K562 (cell line): ENCODE results near the gene CD1D. TPM values are rescaled to one million over a fixed set of nuclear protein-coding genes. Genes with fewer than 3 reads are reported as not detected.

ENCODE experiments used
- ATAC-seq: fragments of 200-7000 bp; cut with Tn5 transposase; 3 replicates; pipeline ENCODE4 v1.9.1; 2020; ENCODE audit warnings: moderate library complexity
- BruUV-seq: library from RNA; stranded (reverse); fragments of 400-500 nt; replicated peaks from 2 replicates; lab custom pipeline; 2021; lab: Mats Ljungman, UMichigan
- CTCF ChIA-PET: fragments of 300-600 bp; formaldehyde crosslinking; extraction: SDS; loops from one replicate; lab custom pipeline; 2021; ENCODE audit warnings: low intra/inter-chr PET ratio; lab: Yijun Ruan, JAX
- POLR2A ChIA-PET: fragments of 300-600, 350-650 bp; sonication (Branson Sonifier 250); formaldehyde crosslinking; extraction: SDS; loops from one replicate; lab custom pipeline; 2021; ENCODE audit warnings: antibody characterized with exemption, inconsistent platforms; lab: Yijun Ruan, JAX
- DNase-seq, 4 experiments: peaks; one replicate each; pipeline versions ENCODE4 v3.0.0 to v3.0.0-alpha.2; 2011 to 2018; ENCODE audit warnings: low spot score in 3 of 4, mixed read lengths in 3 of 4; ENCODE audit errors: extremely low read depth in 1 of 4
- FAIRE-seq: peaks from 2 replicates; lab custom pipeline; 2011; peaks lifted over from hg19 to GRCh38; lab: Jason Lieb, UNC
- H2AFZ ChIP-seq: 2 replicates; pipeline ENCODE4 v1.6.0; 2011; ENCODE audit warnings: low read depth, low read length, control low read depth, inconsistent platforms
- H3K27ac ChIP-seq: fragments of 200-600 bp; 3 replicates; pipeline ENCODE4 v1.8.0; 2011; ENCODE audit warnings: low read depth, mild to moderate bottlenecking, control low read depth, inconsistent platforms, low read length, moderate library complexity, mixed read lengths; ENCODE audit errors: extremely low read depth
- H3K27me3 ChIP-seq, 2 experiments: fragments of 300-600 bp in 1 of 2; 2 replicates in 1 of 2; 3 replicates in 1 of 2; pipeline versions ENCODE4 v1.6.0 to v1.8.0; 2011; ENCODE audit warnings: inconsistent platforms in 2 of 2, low read length in 2 of 2, mild to moderate bottlenecking in 1 of 2, mixed read lengths in 1 of 2, moderate library complexity in 1 of 2; ENCODE audit not compliant: control insufficient read depth in 2 of 2, insufficient read depth in 2 of 2
- H3K36me3 ChIP-seq: fragments of 300-600 bp; 3 replicates; pipeline ENCODE4 v1.8.0; 2011; ENCODE audit warnings: mild to moderate bottlenecking, low read length, inconsistent platforms; ENCODE audit not compliant: control insufficient read depth, insufficient read depth
- H3K4me1 ChIP-seq, 2 experiments: fragments of 200-600 bp in 1 of 2; replicated peaks in 1 of 2; 2 replicates in 1 of 2; 3 replicates in 1 of 2; pipeline versions ENCODE4 v1.5.1 to v1.8.0; 2011; ENCODE audit warnings: inconsistent platforms in 2 of 2, low read length in 2 of 2, mild to moderate bottlenecking in 1 of 2, mixed read lengths in 1 of 2, moderate library complexity in 1 of 2; ENCODE audit not compliant: control insufficient read depth in 2 of 2, insufficient read depth in 2 of 2
- H3K4me2 ChIP-seq: 2 replicates; pipeline ENCODE4 v1.6.1; 2011; ENCODE audit warnings: low read length, control low read depth, inconsistent platforms, mixed read lengths; ENCODE audit not compliant: insufficient read depth
- H3K4me3 ChIP-seq: fragments of 200-600 bp; sonication (generic), shearing (Covaris generic); 2 replicates; pipeline ENCODE4 v1.5.1; 2016; ENCODE audit warnings: control low read depth, inconsistent platforms
- H3K79me2 ChIP-seq: fragments of 200-600 bp; 3 replicates; pipeline ENCODE4 v1.8.0; 2011; ENCODE audit warnings: low read length, inconsistent platforms; ENCODE audit not compliant: control insufficient read depth, insufficient read depth
- H3K9ac ChIP-seq, 2 experiments: 2 replicates each; pipeline versions ENCODE4 v1.6.0 to v1.6.1; 2011; ENCODE audit warnings: low read depth in 2 of 2, low read length in 2 of 2, control low read depth in 1 of 2, inconsistent platforms in 1 of 2, mild to moderate bottlenecking in 1 of 2, mixed read lengths in 1 of 2; ENCODE audit not compliant: insufficient read depth in 1 of 2
- H3K9me1 ChIP-seq: one replicate; pipeline ENCODE4 v1.6.0; 2011; ENCODE audit warnings: inconsistent platforms, mild to moderate bottlenecking, low read length, moderate library complexity; ENCODE audit not compliant: control insufficient read depth, insufficient read depth
- H3K9me3 ChIP-seq: replicated peaks from 2 replicates; pipeline ENCODE4 v1.5.1; 2011; ENCODE audit warnings: low read depth, low read length, inconsistent platforms; ENCODE audit not compliant: control insufficient read depth, insufficient read depth
- H4K20me1 ChIP-seq: replicated peaks from 2 replicates; pipeline ENCODE4 v1.6.1; 2011; ENCODE audit warnings: low read length, inconsistent platforms, mixed read lengths; ENCODE audit not compliant: control insufficient read depth, insufficient read depth
- DNMT1 ChIP-seq: fragments of 450-650 bp; IDR thresholded peaks from 2 replicates; pipeline ENCODE4 v1.6.1; 2016; ENCODE audit warnings: antibody characterized with exemption, mild to moderate bottlenecking
- E4F1 ChIP-seq: fragments of 250-450 bp; sonication (Bioruptor Pico); IDR thresholded peaks from 2 replicates; pipeline ENCODE4 v1.5.0; 2021; ENCODE audit warnings: mild to moderate bottlenecking, borderline replicate concordance
- ERF ChIP-seq: fragments of 450-650 bp; formaldehyde crosslinking; IDR thresholded peaks from 2 replicates; pipeline ENCODE4 v1.4.0; 2020; ENCODE audit warnings: mild to moderate bottlenecking, mixed read lengths
- FOSL1 ChIP-seq: fragments of 200-800 bp; sonication (Bioruptor generic); conservative IDR thresholded peaks from 2 replicates; pipeline ENCODE4 v1.6.1; 2016; ENCODE audit warnings: missing genetic modification characterization, missing compliant biosample characterization
- GTF2A2 ChIP-seq: IDR thresholded peaks from 2 replicates; pipeline ENCODE4 v1.6.1; 2016; ENCODE audit warnings: mild to moderate bottlenecking, missing genetic modification characterization, missing compliant biosample characterization
- HIVEP1 ChIP-seq: fragments of 250-450 bp; sonication (Bioruptor Pico); IDR thresholded peaks from 2 replicates; pipeline ENCODE4 v1.4.0; 2020; ENCODE audit warnings: mild to moderate bottlenecking
- HNRNPH1 ChIP-seq: fragments of 200-400 bp; formaldehyde crosslinking; optimal IDR thresholded peaks from 2 replicates; pipeline ENCODE3; 2017; ENCODE audit warnings: low read depth, mild to moderate bottlenecking, low read length, moderate library complexity
- NFE2 ChIP-seq: IDR thresholded peaks from 2 replicates; pipeline ENCODE4 v1.6.1; 2014; ENCODE audit warnings: antibody characterized with exemption, low read depth
- NFRKB ChIP-seq: fragments of 450-650 bp; IDR thresholded peaks from 2 replicates; pipeline ENCODE4 v1.6.1; 2016; ENCODE audit warnings: low read depth
- SREBF1 ChIP-seq: fragments of 150-350 bp; IDR thresholded peaks from 2 replicates; pipeline ENCODE4 v1.6.1; 2014; ENCODE audit warnings: antibody characterized with exemption, low read depth, low read length, borderline replicate concordance
- SRSF1 ChIP-seq: fragments of 200-400 bp; formaldehyde crosslinking; IDR thresholded peaks from 2 replicates; pipeline ENCODE4 v1.6.1; 2017; ENCODE audit warnings: mild to moderate bottlenecking, low read depth, low read length, moderate library complexity
- STAG1 ChIP-seq: sonication (generic); formaldehyde crosslinking; IDR thresholded peaks from 2 replicates; pipeline ENCODE4 v1.5.0; 2020; ENCODE audit warnings: missing genetic modification reagents, borderline replicate concordance
- XRCC3 ChIP-seq: fragments of 450-650 bp; IDR thresholded peaks from 2 replicates; pipeline ENCODE4 v1.6.1; 2017; ENCODE audit warnings: mild to moderate bottlenecking, moderate library complexity
- ZNF232 ChIP-seq: sonication (generic); formaldehyde crosslinking; IDR thresholded peaks from 2 replicates; pipeline ENCODE4 v1.8.0; 2022; ENCODE audit warnings: mild to moderate bottlenecking, missing genetic modification reagents
- ZSCAN32 ChIP-seq: fragments of 450-650 bp; formaldehyde crosslinking; IDR thresholded peaks from 2 replicates; pipeline ENCODE4 v1.4.0; 2020; ENCODE audit warnings: mild to moderate bottlenecking, moderate library complexity
- WGBS: fragments of 100-300 bp; shearing (Covaris generic); methylation state at CpG from one replicate; pipeline ENCODE4 v1.1.6; 2016; ENCODE audit warnings: low coverage, mixed read lengths; ENCODE audit not compliant: insufficient coverage; ENCODE audit errors: missing lambda C conversion rate; 5-methylcytosine and 5-hydroxymethylcytosine counted together
- in situ Hi-C: fragments of 300-500 bp; cut with MboI; formaldehyde crosslinking; loops from 4 replicates; pipeline ENCODE4 v1.15.0; 2018; ENCODE audit warnings: inconsistent platforms, mixed read lengths
- intact Hi-C: fragments of 100-400 bp; cut with micrococcal nuclease; formaldehyde crosslinking; loops from 2 replicates; pipeline ENCODE4 v1.14.2; 2022
- polyA plus RNA-seq, 8 experiments: library from polyadenylated mRNA; depleted of rRNA in 4 of 8; stranded (reverse) in 5 of 8; unstranded in 3 of 8; fragments of >200 nt; fragmentation: Nextera tagmentation in 2 of 8; fragmentation: Illumina TruSeq in 1 of 8; extraction: Ambion mirVana in 2 of 8; extraction: Trizol in 1 of 8; gene quantifications; 2 replicates each; pipeline versions ENCODE4 v1.2.1 to v1.2.3, GENCODE V29; 2011 to 2014; ENCODE audit warnings: inconsistent platforms in 1 of 8, missing spikeins in 1 of 8
- total RNA-seq, 7 experiments: library from RNA; depleted of rRNA in 6 of 7; stranded (reverse); fragments of >200 nt in 6 of 7; fragmentation: Illumina TruSeq in 2 of 7; extraction: Trizol in 2 of 7; gene quantifications; 2 replicates each; pipeline versions ENCODE4 v1.2.1 to v1.2.3, GENCODE V29; 2011 to 2021; ENCODE audit warnings: low replicate concordance in 1 of 7
- TF ChIP-seq, protein P1 (sequence below), 2 experiments: fragments of 450-650 bp in 1 of 2; sonication (generic) in 1 of 2; formaldehyde crosslinking; conservative IDR thresholded peaks; 2 replicates each; pipeline versions ENCODE4 v1.4.0 to v1.8.1; 2020 to 2022; ENCODE audit warnings: mild to moderate bottlenecking in 1 of 2, missing genetic modification reagents in 1 of 2
- TF ChIP-seq, protein P2 (sequence below): IDR thresholded peaks from 3 replicates; pipeline ENCODE4 v1.6.1; 2011; ENCODE audit warnings: borderline replicate concordance, mild to moderate bottlenecking; ENCODE audit not compliant: insufficient read length, insufficient read depth
- TF ChIP-seq, protein P3 (sequence below): sonication (generic); formaldehyde crosslinking; IDR thresholded peaks from 2 replicates; pipeline ENCODE4 v1.8.0; 2022; ENCODE audit warnings: missing genetic modification reagents, mild to moderate bottlenecking, moderate library complexity, borderline replicate concordance

Gene CD1D
- total and polyA plus RNA-seq, 9 of the 15 experiments (the other 6 are each of a cell fraction or from before 2014, with no cell fraction given) = 0.03 TPM; not detected in 8

DNA sequence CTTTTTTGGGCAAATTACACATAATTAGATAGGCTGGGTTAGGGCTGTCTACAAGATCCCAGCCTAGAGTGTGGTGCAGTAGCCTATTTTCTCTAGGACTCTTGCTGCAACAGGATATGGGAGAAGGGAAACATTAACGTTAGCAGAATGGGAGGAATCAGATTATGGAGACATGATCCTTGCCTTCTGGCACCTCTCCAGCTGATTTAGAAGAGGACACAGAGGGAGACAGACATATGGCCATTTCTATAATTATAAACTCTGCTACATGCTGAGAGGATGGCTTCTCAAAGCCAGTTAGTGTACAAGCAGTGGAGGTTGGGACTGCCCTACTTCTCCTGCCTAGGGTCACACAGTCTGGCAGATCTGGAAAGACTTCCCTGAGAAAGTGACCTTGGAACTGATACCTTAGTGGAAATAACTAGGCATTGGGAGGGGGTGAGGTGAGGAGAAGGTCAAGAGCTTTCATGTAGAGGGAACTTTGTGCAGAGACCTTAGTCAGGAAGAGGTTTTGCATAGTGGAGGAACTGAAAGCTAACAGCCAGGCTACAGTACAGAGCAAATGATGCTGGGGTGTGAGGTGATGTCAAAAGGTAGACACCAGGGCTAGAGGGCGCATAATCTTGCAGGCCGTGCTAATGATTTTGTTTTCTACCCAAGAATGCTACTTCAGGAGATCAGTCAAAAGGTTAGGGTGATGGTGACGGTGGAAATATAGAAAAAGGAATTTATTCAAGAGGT is 1.2 kb upstream of the CD1D start:
- no TSS peak for BruUV-seq
- Histone ChIP-seq H3K79me2 (no peaks in the 10 kb centered on the region), H3K4me3 (no peak overlapping the region), H4K20me1 (no peaks in the 10 kb centered on the region), H3K4me2 (no peak overlapping the region), H3K36me3 (no peaks in the 10 kb centered on the region), H3K27ac (no peak overlapping the region), H3K9ac (no peak overlapping the region), H3K27me3 (peaks cover 20 to 31% of the 10 kb centered on the region in 2 experiments; a peak in 4 of 5 replicates), H3K9me3 (no peaks in the 10 kb centered on the region)
- DNase-seq (no peak), FAIRE-seq (no peak), ATAC-seq (no peak)
- in situ Hi-C loops (no loop called here), intact Hi-C loops (no loop called here)
- CTCF ChIA-PET = no interaction called here
- 13% methylated on average over 4 of the region's 4 CpGs for WGBS
- POLR2A ChIA-PET = interaction anchor here (0.7 kb wide), 1 partner anchor 1660 kb away, joined by 3 read pairs; no protein-coding TSS in a partner anchor
- TF ChIP-seq, protein P1, sequence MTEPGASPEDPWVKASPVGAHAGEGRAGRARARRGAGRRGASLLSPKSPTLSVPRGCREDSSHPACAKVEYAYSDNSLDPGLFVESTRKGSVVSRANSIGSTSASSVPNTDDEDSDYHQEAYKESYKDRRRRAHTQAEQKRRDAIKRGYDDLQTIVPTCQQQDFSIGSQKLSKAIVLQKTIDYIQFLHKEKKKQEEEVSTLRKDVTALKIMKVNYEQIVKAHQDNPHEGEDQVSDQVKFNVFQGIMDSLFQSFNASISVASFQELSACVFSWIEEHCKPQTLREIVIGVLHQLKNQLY (CRISPR knock-in tag; conservative IDR thresholded peaks at IDR 0.05) = no peak
- no peak for TF ChIP-seq NFRKB
- TF ChIP-seq FOSL1 (tag) = no peak
- TF ChIP-seq HIVEP1 (CRISPR knock-in tag) = no peak
- TF ChIP-seq HNRNPH1 = no peak
- no peak for TF ChIP-seq ZSCAN32 (CRISPR knock-in tag)
- TF ChIP-seq ZNF232 (CRISPR knock-in tag) = no peak
- TF ChIP-seq, protein P2, sequence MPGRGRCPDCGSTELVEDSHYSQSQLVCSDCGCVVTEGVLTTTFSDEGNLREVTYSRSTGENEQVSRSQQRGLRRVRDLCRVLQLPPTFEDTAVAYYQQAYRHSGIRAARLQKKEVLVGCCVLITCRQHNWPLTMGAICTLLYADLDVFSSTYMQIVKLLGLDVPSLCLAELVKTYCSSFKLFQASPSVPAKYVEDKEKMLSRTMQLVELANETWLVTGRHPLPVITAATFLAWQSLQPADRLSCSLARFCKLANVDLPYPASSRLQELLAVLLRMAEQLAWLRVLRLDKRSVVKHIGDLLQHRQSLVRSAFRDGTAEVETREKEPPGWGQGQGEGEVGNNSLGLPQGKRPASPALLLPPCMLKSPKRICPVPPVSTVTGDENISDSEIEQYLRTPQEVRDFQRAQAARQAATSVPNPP = no peak
- TF ChIP-seq DNMT1 = no peak
- TF ChIP-seq SREBF1 = no peak
- no peak for TF ChIP-seq NFE2
- TF ChIP-seq ERF = no peak
- TF ChIP-seq GTF2A2 = no peak
- no peak for TF ChIP-seq STAG1
- TF ChIP-seq E4F1 (CRISPR knock-in tag) = no peak
- no peak for TF ChIP-seq SRSF1
- TF ChIP-seq, protein P3, sequence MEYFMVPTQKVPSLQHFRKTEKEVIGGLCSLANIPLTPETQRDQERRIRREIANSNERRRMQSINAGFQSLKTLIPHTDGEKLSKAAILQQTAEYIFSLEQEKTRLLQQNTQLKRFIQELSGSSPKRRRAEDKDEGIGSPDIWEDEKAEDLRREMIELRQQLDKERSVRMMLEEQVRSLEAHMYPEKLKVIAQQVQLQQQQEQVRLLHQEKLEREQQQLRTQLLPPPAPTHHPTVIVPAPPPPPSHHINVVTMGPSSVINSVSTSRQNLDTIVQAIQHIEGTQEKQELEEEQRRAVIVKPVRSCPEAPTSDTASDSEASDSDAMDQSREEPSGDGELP = no peak
- TF ChIP-seq XRCC3 = no peak
- TF ChIP-seq, all 486 proteins: peak for 0
- Histone ChIP-seq H2AFZ (no peak overlapping the region), H3K9me1 (no peaks in the 10 kb centered on the region), H3K4me1 (peaks cover 3 to 13% of the 10 kb centered on the region in 2 experiments; a peak in 4 of 5 replicates)
